Ectodermal cell (in vitro differentiated cells): Measurements from ENCODE around the gene PSENEN.

ENCODE experiments used
- H3K27ac ChIP-seq: 2 replicates; pipeline ENCODE4 v1.7.0; 2013; ENCODE audit warnings: mild to moderate bottlenecking, low read depth, low read length; ENCODE audit not compliant: insufficient read depth, poor library complexity, severe bottlenecking
- H3K27me3 ChIP-seq: 2 replicates; pipeline ENCODE4 v1.7.0; 2013; ENCODE audit warnings: mild to moderate bottlenecking, low read length; ENCODE audit not compliant: insufficient read depth, control insufficient read depth, poor library complexity, severe bottlenecking
- H3K36me3 ChIP-seq: one replicate; pipeline ENCODE4 v1.7.0; 2013; ENCODE audit warnings: low read length; ENCODE audit not compliant: control insufficient read depth, insufficient read depth
- H3K4me1 ChIP-seq: one replicate; pipeline ENCODE4 v1.7.0; 2013; ENCODE audit warnings: low read length; ENCODE audit not compliant: control insufficient read depth, insufficient read depth
- H3K4me3 ChIP-seq: 2 replicates; pipeline ENCODE4 v1.7.0; 2013; ENCODE audit warnings: low read depth, low read length, control low read depth; ENCODE audit not compliant: insufficient read depth
- H3K9me3 ChIP-seq: 2 replicates; pipeline ENCODE4 v1.7.0; 2013; ENCODE audit warnings: mild to moderate bottlenecking, low read length, moderate library complexity; ENCODE audit not compliant: control insufficient read depth
- WGBS, 2 experiments: methylation state at CpG; one replicate each; pipeline ENCODE4 v1.1.7; 2013; ENCODE audit warnings: missing lambda C conversion rate in 2 of 2; 5-methylcytosine and 5-hydroxymethylcytosine counted together

The PSENEN gene

DNA sequence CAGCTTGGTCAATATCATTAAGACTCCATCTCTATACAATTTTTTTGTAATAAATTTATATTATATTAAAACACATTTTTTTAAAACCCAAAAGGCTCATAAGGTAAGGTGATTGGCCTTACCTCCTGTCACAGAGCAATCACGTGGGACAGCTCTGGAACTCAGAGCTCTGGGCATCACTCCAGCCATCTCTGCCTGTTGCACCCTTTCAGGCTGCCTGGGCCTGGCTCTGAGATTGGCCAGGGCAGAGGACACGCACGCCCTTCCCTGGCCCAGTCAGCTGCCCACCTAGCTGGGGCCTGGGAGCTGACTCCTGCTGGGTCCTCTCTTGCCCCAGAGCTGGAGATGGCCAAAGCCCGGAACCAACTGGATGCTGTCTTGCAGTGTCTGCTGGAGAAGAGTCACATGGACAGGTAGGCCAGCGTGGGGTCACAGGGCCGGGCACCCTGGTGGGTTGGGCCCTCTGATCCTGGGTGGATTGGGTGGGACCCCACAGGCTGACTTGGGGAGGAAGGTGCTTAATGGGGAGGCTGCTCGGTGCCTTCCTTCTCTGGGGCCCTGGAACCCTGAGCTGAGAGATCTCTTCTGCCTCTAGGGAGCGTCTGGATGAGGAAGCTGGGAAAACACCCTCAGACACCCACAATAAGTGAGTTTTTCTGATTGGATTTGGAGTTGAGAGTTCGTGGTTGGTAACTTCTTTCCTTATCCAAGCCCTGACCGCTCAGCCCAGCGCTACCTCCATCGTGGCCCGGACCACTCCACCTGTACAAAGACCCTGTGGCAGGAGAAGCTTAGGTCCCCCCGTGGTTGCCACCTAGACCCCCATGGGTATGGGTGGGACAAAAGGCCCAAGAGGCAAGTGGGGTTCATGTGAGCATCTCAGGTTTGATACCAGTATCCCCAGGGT is 6.6 kb downstream of the PSENEN start:
- 90 to 92% methylated on average over 13 to 14 of the region's 14 CpGs for WGBS, 2 experiments
- Histone ChIP-seq H3K4me1 (peaks cover 14% of the 10 kb centered on the region), H3K27ac (no peak overlapping the region), H3K27me3 (peaks cover 22% of the 10 kb centered on the region), H3K9me3 (no peaks in the 10 kb centered on the region), H3K36me3 (no peaks in the 10 kb centered on the region), H3K4me3 (no peak overlapping the region)

DNA sequence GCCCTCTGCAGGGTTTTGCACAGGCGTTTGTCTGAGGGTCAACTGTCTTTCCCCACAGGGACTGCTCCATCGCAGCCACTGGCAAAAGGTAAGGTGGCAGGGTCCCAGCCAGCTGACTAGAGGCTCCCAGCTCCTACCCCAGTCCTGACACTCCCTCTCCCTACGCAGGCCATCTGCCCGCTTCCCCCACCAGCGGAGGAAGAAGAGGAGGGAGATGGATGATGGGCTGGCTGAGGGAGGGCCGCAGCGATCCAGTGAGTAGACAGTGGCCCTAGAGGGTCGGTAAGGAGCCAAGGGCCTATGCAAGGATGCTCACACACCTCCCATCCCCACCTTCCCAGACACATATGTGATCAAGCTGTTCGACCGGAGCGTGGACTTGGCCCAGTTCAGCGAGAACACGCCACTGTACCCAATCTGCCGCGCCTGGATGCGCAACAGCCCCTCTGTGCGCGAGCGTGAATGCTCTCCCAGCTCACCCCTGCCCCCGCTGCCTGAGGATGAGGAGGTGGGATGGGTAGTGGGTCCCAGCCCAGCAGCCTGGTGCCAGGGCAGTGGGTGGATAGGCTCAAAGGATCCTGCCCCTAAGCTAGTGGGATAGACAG is 7.4 kb downstream of the PSENEN start:
- H3K4me3 ChIP-seq = no peak overlapping the region
- H3K4me1 ChIP-seq = peaks cover 16% of the 10 kb centered on the region
- peaks cover 22% of the 10 kb centered on the region for H3K27me3 ChIP-seq
- no peak overlapping the region for H3K27ac ChIP-seq
- H3K36me3 ChIP-seq = no peaks in the 10 kb centered on the region
- WGBS, 2 experiments = 94% methylated on average over 19 to 20 of the region's 20 CpGs
- H3K9me3 ChIP-seq = no peaks in the 10 kb centered on the region

DNA sequence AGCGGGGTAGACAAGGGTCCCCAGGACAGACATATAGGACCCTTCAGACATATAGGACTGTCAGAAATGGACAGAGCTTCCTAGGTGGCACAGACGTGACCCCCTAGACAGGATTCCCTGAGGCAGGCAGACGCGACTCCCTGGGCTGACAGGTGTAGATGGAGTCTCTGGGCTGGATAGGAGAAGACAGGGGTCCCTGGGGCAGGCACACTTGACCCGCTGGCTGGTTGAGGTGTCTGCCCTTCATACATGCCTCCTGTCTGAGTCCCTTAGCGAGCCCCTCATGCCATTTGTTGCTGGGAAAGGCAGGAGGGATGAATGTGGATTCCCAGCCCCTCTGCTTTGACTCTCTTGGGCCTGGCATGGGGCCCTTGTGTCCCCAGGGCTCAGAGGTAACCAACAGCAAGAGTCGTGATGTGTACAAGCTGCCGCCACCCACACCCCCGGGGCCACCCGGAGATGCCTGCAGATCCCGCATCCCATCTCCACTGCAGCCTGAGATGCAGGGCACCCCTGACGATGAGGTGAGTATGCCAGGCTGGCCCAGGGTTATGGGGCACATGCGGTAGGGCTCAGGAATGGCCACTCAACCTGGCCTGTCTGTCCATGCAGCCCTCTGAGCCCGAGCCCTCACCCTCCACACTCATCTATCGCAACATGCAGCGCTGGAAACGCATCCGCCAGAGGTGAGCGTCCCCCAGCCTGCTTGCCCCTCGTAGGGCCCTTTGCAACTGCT is 8.4 kb downstream of the PSENEN start:
- Histone ChIP-seq H3K27me3 (peaks cover 22% of the 10 kb centered on the region), H3K4me3 (no peak overlapping the region), H3K9me3 (no peaks in the 10 kb centered on the region), H3K36me3 (no peaks in the 10 kb centered on the region), H3K4me1 (peaks cover 16% of the 10 kb centered on the region), H3K27ac (no peak overlapping the region)
- WGBS, 2 experiments = 93 to 96% methylated on average over 20 of the region's 20 CpGs

DNA sequence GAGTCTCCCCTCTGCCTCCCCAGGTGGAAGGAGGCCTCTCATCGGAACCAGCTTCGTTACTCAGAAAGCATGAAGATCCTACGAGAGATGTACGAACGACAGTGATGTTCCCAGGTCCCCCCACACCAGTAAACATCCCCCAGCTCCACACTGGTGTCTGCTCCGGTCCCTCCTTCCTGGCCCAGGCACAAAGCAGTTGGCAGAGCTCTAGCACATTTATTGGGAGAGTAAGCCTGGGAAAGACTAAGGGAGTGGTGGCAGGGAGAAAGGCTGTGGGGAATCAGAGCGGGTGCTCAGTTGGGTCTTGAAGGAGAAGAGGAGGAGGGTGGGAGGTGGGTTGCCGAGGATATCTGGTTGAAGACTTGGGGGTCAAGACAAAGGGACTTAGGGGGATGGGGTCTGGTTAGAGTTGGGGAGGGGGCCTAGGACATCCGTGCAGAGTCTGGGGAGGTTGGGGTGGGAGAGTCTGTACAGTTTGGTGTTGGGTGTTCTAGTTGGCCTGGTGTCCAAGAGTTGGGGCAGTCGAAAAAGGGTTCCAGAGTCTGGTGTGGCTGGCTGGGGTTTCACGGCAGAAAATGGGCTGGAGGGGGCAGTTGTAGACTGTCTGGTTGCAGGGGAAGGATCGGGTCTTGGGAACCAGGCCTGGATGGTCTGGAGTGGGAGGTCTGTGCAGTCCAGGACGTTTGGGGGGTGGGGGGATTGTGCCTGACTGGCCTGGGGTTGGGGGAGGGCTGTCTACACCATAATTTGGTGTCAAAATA is 9.1 kb downstream of the PSENEN start:
- Histone ChIP-seq H3K4me3 (no peak overlapping the region), H3K27me3 (peaks cover 22% of the 10 kb centered on the region), H3K4me1 (peaks cover 16% of the 10 kb centered on the region), H3K27ac (no peak overlapping the region), H3K36me3 (no peaks in the 10 kb centered on the region), H3K9me3 (no peaks in the 10 kb centered on the region)
- 89 to 90% methylated on average over 13 of the region's 13 CpGs for WGBS, 2 experiments

DNA sequence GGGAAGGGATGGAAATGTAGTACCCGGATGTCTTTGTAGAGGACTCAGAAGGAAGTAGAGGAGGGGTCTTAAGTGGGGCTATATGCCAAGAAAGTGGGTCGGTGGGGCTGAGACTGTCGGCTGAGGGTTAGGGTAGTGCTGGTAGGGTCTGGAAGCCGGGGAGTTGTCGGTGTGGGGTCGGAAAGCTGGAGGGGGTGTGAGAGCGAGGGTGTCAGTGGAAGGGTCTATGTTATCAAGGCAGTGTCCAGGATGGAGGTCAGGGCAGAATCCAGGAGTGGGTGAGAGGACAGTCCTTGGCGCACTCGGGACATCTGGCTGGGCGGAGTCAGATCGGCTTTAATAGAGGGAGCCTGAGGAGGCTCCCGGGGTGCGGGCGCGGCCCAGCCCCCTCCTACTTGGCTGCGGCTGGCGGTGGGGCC is 9.7 kb downstream of the PSENEN start:
- peaks cover 2% of the 10 kb centered on the region for H3K36me3 ChIP-seq
- H3K27me3 ChIP-seq = peaks cover 22% of the 10 kb centered on the region
- no peaks in the 10 kb centered on the region for H3K9me3 ChIP-seq
- no peak overlapping the region for H3K27ac ChIP-seq
- peaks cover 16% of the 10 kb centered on the region for H3K4me1 ChIP-seq
- H3K4me3 ChIP-seq = peak overlapping the region; percentile 20
- 53 to 61% methylated on average over 17 of the region's 17 CpGs for WGBS, 2 experiments

DNA sequence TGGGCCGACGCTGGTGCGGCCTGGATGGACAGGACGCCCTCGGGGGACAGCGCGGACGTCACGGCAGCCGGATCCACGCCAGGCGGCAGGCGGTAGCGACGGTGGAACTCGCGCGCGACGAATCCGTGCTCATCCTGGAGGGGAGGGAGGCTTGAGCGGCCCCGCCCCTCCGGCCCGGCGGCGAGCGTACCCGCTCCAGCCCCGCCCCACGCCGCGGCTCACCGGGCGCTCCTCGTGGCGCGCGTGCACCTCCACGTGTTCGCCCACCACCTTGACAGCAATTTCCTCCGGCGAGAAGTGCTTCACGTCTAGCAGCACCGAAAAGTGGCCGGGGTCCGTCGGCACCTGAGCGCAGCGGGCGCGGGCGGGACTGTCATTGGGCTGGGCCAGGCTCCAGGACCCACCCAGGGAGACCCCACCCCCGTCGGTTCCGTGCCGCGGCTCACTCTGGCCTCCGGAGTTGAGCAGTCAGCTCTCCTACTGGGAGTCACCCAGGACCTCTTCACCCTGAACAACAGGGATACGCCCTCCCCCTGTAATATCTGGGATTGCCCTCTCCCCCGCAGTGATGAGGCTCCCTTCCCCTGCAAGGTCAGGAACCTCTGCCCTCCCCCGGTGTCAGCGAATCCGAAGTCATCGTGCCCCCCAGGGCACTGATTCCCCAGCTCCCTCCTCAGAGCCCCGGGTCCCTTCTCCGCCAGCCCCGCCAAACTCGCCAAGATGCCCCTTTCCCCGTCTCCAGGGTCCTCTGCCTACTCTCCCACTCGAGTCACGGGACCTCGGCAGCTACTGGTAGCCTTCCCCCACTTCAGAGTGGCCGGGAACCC is 10.3 kb downstream of the PSENEN start:
- 38 to 39% methylated on average over 74 of the region's 74 CpGs for WGBS, 2 experiments
- peaks cover 16% of the 10 kb centered on the region for H3K4me1 ChIP-seq
- peaks cover 4% of the 10 kb centered on the region for H3K36me3 ChIP-seq
- no peak overlapping the region for H3K27ac ChIP-seq
- peaks cover 22% of the 10 kb centered on the region for H3K27me3 ChIP-seq
- peak overlapping the region; percentile 20 for H3K4me3 ChIP-seq
- no peaks in the 10 kb centered on the region for H3K9me3 ChIP-seq

DNA sequence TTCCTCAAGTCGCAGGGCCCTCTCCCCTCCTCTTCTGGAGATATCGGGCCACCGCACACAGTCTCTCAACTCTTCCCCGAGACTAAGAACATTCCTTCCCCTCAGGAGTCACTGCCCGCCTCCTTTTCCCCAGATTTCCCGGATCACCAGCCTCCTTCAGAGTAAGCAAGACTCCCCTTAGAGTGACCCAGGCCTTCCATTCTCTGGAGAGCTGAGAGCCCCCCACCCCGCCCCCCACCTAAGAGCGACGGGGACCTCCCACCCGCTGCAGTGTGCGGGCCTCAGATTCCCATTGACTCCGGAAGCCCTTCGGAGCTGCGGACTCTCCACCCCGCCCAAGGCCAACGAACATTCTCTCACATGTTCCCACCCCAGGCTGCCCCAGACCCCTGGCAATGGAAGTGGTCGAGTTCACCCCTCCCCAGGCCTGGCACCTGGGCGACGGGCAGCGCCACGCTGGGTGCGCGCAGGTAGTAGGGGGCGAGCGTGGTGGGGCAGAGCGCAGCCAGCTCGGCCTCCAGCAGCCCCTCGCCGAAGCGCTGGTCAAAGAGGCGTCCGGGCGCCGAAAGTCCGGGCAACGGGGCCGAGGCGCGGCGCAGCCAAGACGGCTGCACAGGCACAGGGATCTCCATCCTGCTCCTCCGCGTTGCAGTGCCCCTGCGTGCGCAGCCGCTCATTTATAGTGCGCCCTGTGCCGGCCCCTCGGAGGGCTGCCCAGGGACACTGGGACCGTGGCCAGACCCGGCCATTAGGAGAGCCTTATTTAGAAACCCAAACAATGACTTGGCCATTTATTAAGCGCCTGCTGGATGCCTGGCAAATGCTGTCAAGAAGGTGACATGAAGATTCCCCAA is 11.2 kb downstream of the PSENEN start, which contains the start of gene HSPB6:
Gene HSPB6, minus strand, starts transcription at position 653 of the 854 bp plus-strand sequence. Its CDS starts 21 bp downstream, at position 632.
- Histone ChIP-seq H3K27me3 (peaks cover 22% of the 10 kb centered on the region), H3K4me1 (peaks cover 16% of the 10 kb centered on the region), H3K9me3 (no peaks in the 10 kb centered on the region), H3K36me3 (peaks cover 4% of the 10 kb centered on the region), H3K27ac (peak within 1 kb of the TSS; percentile 9), H3K4me3 (peak within 1 kb of the TSS; percentile 99)
- WGBS, 2 experiments = 75% methylated on average over 52 of the region's 52 CpGs

DNA sequence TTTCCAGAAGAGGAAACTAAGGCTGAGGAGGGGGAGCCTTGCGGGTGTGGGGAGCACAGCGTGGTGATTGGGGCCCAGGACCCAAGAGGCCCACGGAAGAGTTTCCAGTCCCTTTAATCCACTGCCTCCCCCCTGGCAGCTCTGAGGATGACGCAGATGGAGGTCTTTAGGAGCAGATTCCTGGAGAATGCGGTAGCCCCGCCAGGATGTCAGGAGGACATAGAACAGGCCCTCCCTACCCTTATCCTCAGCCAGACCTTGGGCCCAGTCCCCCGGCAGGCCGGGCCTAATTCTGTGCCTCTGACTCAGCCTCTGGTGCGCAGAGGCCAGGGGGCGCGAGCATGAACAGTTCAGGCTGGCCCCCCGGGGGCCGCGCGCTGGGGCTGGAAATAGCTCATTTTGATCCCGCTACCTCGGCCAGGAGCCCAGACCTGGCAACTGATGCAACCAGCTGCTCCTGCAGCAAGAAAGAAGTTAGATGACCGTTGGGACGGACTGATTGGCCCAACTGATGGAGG is 11.8 kb downstream of the PSENEN start:
- peaks cover 8% of the 10 kb centered on the region for H3K36me3 ChIP-seq
- peaks cover 22% of the 10 kb centered on the region for H3K27me3 ChIP-seq
- peak overlapping the region; percentile 99 for H3K4me3 ChIP-seq
- H3K9me3 ChIP-seq = no peaks in the 10 kb centered on the region
- H3K27ac ChIP-seq = peak overlapping the region; percentile 9
- WGBS, 2 experiments = 35% methylated on average over 19 of the region's 19 CpGs
- peaks cover 16% of the 10 kb centered on the region for H3K4me1 ChIP-seq
